GM19238 (cell line): Measurements from ENCODE around the gene CMYA5.

Experiments
- DNase-seq: peaks from one replicate; pipeline ENCODE4 v3.0.0; 2011; ENCODE audit warnings: low spot score; ENCODE audit not compliant: insufficient read length

Gene CMYA5

DNA sequence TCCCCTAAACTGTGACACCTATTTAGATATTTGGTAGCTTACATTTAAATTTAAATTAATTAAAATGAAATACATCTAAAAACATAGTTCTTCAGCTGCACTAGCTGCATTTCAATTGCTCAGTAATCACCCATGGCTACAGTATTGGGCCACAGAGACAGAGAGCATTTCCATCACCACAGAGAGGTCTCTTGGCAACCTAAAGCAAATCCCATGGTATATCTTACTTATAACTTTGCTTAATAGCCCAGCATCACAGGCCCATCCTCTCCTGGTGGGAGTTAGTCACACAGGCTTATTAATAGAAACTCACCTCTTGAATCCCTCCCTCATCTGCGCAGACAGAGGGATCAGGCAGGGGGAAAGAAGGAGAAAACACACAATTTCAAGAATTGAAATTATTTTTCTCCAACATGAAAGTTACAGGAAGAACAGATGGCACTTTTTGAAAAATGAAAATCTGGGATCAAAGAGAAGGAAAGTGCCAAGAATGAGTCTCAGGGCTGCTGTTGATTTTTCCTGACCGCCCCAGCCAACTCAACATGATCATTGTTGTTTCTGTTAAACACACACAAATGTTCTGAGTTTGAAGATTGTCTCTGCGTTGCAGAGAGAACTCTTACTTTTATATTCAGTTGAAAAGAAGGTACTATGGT is 144.6 kb downstream of the CMYA5 start:
- no peak for DNase-seq

DNA sequence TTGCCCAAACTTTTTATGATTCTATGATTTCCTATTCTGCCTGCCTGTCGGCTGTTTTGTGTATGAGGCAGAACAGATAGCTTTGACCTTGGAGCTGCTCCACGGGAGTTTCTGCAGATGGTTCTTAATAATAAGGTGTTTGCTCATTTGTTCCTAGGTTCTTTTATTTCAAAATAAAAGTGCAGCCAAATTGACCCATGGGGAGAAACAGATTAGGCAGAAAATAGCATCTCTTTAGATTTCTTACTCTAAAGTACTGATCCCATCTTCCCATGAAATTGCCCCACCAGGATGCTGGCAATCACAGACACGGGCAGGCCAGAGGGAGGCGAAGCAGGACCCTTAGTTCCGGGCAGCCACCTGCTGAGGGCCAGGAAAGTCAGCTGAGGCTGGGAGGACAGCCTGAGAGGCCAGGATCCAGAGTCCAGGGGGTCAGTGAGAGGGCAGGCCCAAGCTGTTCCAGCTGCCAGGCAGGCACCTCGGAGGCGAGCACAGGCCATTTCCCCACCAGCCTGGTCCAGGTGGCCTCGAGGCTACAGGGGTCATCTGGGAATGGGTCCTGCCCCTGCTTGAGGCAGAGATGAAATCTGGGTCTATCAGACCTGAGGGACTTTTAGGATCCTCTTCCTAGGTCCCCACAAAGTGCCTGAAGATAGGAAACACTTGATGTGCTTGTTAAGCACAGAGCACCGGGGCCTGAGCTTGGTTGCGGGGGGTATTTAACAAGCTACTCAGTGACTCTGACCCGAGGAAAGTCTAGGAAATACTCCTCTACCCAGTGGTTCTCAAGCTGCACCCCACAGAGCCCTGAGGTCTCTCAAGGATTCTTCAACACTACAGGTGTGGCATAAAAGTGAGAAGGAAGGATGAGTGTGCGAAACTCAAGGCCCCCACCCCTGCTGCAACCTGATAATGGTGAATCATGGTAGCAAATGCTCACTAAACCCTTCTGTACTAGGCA is 145.4 kb downstream of the CMYA5 start:
- DNase-seq = no peak

DNA sequence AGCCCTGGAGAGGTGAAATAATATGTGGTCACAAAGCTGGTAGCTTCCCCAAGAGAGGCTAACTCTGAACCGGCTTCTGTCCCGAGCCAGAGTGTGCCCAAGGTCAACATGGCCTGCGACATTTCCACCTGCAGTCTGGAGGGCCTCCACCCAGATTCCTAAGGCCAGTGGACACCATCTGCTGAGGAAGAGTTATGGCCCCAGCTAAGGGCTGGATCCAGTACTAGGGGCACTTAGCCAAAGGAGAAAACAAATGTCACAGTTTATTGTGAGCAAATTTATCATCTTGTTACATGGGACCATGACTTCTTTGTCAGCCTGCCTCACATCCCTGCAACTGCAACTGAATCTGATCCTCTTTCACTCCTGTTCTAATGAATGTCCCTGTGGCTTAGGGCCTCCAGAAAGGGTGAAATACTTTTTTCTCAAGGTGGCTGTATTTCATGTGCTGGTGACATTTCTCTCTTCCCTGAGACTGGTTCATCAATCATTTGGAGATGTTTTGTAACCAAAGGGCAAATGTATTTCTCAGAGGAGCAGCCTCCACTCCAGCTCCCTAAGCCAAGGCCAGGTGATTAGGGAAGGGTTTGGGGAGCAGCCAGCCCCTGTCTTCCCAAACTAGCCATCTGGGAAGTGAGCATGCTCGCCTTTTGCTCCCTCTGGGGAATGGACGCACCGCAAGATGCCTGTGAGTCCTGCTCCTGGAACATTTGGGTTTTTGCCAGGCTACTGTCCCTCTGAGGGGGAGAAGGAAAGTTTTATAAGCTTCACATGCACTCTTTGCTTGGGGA is 148.3 kb downstream of the CMYA5 start:
- no peak for DNase-seq

DNA sequence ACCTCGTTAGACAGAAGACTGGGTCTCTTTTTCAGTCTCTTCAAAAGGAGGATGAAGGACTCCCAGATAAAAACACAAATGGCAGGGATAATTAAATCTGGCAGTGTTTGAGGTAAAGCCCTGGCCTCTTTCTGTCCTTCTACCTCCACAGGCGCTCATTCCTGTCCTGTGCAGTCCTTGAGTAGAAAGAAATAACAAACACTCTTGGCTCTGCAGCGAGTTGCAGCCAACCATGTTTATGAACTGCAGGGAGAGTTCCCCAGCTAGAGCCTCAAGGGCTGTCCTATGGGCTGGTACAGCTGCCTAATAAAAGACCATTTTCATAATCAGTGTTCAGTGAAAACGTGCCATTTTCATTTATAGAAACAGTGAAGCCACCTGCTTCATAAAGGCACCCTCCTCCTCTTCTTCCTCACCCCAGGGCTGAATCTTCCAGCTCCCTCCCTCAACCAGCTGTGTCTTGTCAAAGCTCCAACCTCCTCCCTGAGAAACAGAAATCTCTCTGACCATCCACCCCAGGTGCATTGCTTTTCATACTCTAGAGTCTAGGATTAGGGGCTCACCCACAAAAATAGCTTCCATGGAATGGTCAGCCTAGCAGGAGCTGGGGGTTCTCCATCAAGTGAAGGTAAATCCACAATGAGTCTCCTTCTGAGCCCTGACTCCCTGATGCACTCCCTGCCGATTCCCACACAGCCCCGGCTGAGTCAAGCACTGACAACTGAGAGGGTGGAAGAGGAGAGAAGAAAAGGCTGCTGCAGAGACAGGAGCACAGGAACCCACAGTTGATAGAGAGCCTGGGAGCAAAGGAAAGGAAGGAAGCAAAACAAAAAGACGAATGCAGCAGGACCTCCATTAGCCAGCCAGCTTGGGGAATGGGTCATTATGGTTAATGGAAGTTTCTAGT is 150.7 kb downstream of the CMYA5 start:
- DNase-seq = no peak

DNA sequence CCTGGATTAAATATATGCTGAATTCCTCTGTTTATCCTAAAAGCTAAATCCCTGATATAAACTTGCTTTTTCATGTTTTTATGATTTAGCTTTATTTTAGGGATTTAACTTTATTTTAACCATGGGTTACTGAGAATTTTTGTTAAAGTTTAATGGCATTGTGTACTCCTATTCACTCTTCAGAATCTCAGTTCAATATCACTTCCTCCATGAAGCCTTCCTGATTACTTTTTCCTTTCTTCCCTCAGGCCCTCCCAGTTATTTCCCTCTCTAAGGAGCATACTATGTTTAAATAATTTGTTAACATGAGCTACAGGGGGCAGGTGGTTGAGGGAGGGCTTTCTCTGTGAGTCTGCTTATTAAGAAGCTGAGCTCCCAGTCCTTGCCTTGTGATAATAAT is 151.5 kb downstream of the CMYA5 start:
- no peak for DNase-seq

DNA sequence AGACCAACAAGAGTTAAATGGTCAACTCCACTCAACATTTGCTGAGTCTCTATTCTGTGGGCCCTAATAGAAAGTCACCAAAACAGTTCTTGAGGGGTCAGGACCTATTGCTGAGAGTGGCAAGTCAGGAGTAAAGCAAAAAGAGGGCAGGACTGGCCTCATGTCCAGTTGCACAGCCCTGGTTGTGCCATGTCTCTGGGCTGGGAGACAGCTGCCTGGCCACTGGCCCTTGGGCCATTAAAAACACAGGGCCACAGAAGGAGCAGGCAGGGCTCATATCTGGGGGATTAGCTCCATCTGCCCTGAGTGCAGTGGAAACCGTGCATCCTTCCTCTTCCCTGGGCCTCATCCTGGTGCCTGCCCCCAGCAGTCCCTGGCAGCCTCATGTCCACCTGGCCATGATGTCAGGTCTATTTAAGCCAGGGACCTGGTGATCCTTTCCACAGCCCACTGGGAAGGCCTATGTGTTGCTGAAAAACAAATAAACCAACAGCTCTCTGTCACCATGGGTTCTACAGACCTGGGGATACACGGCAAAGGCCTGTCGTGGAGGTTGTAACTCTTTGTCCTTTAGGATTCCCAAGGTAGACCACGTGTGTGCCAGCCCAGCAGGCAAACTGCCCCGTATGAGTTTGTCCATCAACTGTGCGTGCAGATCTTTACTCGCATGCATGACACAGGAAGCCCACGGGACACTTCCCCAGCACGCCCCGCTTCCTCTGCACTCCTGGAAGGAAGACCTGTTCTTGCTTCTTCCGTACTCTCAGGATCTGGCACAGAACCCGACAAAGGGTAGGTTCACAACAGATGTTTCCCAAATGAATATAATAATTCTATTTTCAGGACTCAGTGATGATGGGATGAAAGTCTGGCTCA is 152.6 kb downstream of the CMYA5 start:
- DNase-seq = no peak

DNA sequence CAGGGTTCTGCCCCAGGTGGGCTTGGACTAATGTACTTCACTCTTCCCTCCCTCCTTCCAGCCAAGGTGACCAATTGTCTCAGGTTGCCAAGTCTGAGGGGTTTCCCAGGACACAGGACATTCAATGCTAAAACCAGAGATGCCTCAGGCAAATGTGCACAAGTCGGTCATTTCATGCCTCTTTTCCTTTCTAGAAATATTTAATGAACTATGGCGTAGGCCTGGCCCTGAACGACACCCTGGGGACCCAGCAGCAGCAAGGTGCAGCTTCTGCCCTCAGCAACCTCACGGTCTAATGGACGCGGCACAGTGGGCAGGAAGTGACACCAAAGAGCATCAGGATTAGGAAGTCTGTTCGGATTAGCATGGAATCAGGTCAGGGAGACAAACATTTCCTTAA is 153.4 kb downstream of the CMYA5 start:
- DNase-seq = no peak

DNA sequence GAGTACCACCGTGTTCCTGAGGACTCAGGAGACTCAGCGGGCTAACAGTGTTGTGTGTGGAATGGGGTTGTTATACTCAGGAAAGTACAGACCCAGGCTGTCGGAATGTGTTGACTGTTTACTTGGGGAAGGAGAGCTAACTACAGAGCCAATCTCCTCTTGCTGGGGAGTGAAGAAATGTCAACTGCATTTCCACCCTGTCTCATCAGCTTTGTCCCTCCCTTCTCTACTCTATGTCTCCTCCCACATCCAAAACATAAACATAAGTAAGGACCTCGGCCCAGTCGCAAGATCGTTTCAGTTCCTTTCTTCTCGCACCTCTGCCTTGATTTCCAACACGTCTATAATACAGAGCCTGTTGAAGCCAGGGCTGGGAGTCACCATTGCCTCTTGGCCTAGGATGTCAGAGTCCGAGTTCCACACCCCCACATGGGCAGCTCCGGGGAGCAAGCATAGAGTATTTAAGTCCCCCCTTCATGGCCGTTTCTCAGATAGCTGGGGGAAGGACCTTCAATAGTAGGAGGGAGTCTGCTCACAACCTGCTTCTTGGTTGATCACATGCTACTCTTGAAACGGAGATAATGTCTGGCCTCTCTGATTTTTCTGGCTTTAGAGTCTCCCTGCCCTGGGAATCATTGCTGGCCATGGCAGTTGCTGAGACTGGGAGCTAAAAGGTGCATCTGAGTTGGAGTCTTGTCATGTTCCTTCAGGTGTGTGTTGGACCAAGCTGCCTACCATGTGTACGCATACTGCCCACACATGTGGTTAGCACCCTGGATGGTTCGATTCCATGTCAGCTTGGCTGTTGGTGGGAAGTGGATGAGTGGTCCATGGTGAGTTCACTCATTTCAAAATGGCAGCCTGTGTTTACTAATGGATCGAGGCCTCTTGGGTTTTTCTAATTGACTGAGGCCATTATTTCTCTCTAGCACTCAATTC is 154.1 kb downstream of the CMYA5 start:
- no peak for DNase-seq

DNA sequence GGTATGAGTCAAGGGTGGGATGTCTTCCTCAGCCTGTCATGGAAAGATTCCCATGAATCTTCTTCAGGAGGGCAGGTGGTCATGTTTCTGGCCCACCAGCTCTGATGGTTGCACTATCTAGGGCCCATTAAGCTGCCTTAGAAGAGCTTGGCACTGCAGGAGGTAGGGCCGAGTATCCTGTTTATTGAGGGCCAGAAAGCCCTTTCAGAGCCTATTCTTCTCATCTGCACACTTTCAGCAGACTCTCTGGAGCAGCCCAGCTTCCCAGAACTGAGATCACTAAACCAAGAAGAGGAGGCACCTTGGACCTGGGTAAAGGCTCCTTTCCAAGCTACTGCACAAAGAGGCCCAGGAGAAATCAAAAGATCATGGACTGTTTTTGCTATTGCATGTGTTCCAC is 154.9 kb downstream of the CMYA5 start:
- DNase-seq = no peak

DNA sequence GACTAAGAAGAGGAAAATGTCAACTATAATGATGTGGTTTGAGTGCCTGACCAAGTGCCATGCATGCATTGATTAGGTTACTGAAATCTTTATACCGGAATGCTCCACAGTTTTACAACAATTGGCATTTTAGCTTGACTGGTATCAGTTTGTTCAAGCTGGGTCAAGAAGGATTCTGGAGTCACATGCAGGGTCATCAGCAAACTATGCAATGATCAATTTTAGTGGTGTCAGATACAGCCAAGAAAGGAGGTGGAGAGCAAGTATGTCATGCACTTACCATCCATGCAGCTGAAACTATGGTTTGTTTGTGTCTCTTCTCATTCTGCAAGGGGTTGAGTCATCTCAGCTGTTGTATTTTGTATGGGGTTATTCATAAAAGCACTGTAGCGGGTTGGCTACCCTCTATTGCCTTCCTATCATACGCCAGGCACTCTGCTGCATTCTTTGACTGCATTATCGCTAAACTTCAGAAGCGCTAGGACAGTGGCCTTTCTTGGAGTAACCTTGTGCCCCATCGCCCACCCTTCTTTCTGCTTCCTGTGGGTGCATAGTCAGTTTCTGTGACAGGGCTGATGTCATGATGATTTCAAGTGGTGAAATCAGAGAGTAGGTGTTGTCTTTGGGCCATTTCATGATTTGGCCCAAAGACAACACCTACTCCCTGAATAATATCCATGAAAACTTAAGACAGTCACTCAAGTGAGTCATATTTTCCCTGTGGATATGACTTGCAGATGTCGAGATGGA is 156.0 kb downstream of the CMYA5 start:
- DNase-seq = no peak

DNA sequence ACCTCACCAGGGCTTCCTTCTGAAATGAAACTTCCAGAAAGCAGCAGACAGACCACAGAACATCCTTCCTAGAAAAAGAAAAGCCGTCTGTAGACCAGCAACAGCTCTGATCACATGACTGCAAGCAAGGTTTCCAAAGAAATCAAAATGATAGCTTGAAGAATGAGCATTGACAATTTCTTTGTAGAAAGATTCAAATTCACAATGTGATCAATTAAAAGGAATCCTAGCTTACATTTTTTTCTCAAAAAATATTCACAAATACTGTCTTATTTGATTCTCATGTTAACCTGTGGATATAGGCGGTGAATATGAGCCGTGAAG is 156.5 kb downstream of the CMYA5 start:
- no peak for DNase-seq

DNA sequence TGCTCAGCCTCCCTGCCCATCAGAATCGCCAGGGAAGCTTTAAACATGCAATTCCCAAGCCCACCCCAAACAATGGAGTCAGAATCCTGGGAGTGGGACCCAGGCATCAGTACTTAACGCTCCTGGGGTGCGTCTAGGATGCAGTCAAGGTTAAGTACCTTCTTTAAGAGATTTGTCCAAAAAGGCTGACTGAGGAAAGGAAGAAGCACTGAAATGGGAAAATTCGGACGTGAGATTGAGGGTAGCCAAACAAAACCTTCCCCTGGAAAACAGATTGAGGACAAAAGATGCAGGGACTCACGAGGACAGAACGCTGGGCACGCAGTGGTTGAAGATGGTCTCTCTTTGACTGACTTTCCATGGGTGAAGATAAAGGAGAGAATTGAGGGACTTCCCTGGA is 157.9 kb downstream of the CMYA5 start:
- DNase-seq = no peak

DNA sequence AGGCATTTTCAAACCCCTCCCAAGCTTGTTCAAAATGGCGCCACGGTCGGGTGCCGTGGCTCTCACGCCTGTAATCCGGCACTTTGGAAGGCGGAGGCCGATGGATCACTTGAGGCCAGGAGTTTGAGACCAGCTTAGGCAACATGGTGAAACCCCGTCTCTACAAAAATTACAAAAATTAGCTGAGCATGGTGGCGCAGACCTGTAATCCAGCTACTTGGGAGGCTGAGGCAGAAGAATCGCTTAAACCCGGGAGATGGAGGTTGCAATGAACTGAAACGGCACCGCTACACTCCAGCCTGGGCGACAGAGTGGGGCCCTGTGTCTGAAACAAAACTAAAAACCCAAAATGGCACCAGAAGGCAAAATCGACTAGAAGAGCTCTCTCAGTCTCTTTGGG is 159.4 kb downstream of the CMYA5 start:
- DNase-seq = no peak
